Esophagus muscularis mucosa (tissue), 4 donors: ENCODE data around the gene RPAP3. TPM values are rescaled to one million over a fixed set of nuclear protein-coding genes. Genes with fewer than 3 reads are reported as not detected.

ENCODE experiments used
- DNase-seq: peaks from one replicate; pipeline ENCODE4 v3.0.0-alpha.2; 2017; ENCODE audit errors: extremely low spot score
- H3K27ac ChIP-seq, 4 donors: fragments of 200-600 bp; sonication (generic); replicated peaks in 1 of 4; 1 replicate in 3 of 4; 2 replicates in 1 of 4; pipeline ENCODE4 v1.5.1; 2016 to 2019; ENCODE audit warnings: mild to moderate bottlenecking in 1 of 4
- H3K27me3 ChIP-seq, 4 donors: fragments of 200-600 bp; sonication (generic); one replicate each; pipeline versions ENCODE4 v1.5.1 to v1.6.0; 2016 to 2019
- H3K36me3 ChIP-seq, 4 donors: fragments of 200-600 bp; sonication (generic); one replicate each; pipeline ENCODE4 v1.5.1; 2016 to 2019
- H3K4me1 ChIP-seq, 4 donors: fragments of 200-600 bp; sonication (generic); one replicate each; pipeline ENCODE4 v1.5.1; 2016 to 2019
- H3K4me3 ChIP-seq, 4 donors: fragments of 200-600 bp; sonication (generic); 1 replicate in 2 of 4; 2 replicates in 2 of 4; pipeline ENCODE4 v1.5.1; 2016 to 2019; ENCODE audit warnings: mild to moderate bottlenecking in 4 of 4, moderate library complexity in 1 of 4
- H3K9me3 ChIP-seq, 4 donors: fragments of 200-600 bp; sonication (generic); 1 replicate in 3 of 4; 2 replicates in 1 of 4; pipeline ENCODE4 v1.5.1; 2016 to 2019
- CTCF ChIP-seq, 3 experiments: fragments of 200-600 bp in 2 of 3; fragments of 450-650 bp in 1 of 3; sonication (generic) in 2 of 3; IDR thresholded peaks; one replicate each; pipeline ENCODE4 v1.5.1; 2017 to 2019; ENCODE audit warnings: antibody characterized with exemption in 3 of 3, mild to moderate bottlenecking in 2 of 3, moderate library complexity in 1 of 3
- EP300 ChIP-seq: sonication (generic); formaldehyde crosslinking; IDR thresholded peaks from one replicate; pipeline ENCODE4 v1.6.1; 2017; ENCODE audit warnings: antibody characterized with exemption
- POLR2A ChIP-seq: fragments of 450-650 bp; IDR thresholded peaks from one replicate; pipeline ENCODE4 v1.6.1; 2017; ENCODE audit warnings: antibody characterized with exemption, moderate library complexity, mild to moderate bottlenecking, low read depth
- POLR2AphosphoS5 ChIP-seq, 2 donors: sonication (generic); formaldehyde crosslinking; IDR thresholded peaks; one replicate each; pipeline ENCODE4 v1.6.1; 2017; ENCODE audit warnings: antibody characterized with exemption in 2 of 2
- WGBS: methylation state at CpG from one replicate; pipeline ENCODE4 v1.1.5; 2018; 5-methylcytosine and 5-hydroxymethylcytosine counted together
- intact Hi-C: fragments of 100-400 bp; cut with DNase I; formaldehyde crosslinking; loops from one replicate; pipeline ENCODE4 v1.15.1; 2023
- total RNA-seq, 4 donors: library from RNA; depleted of rRNA; stranded (reverse); fragments of >200 nt; gene quantifications; one replicate each; pipeline versions ENCODE4 v1.1.0 to v1.2.1, GENCODE V29; 2016

RPAP3 gene
- total RNA-seq, 4 donors from 2014 or later = 10.3 to 17.9 (median 13.5) TPM

GRCh38 chr12:47710278-47710677 is 4.4 kb upstream of the RPAP3 start:
- intact Hi-C loops = loop anchor here (10.0 kb wide), 1 partner anchor 255 kb away; the partner anchor contains the start of gene TMEM106C
- Histone ChIP-seq H3K4me3 (no peak overlapping the region), H3K4me1 (peaks cover 16 to 26% (median 23%) of the 10 kb centered on the region in 4 donors), H3K27ac (no peak overlapping the region), H3K27me3 (no peaks in the 10 kb centered on the region), H3K9me3 (no peaks in the 10 kb centered on the region), H3K36me3 (no peaks in the 10 kb centered on the region)
- TF ChIP-seq CTCF (IDR thresholded peaks at IDR 0.05) (no peak), POLR2A (no peak), EP300 (no peak), POLR2AphosphoS5 (IDR thresholded peaks at IDR 0.05) (no peak)
- peak; percentile 19 for DNase-seq

GRCh38 chr12:47709671-47710070 is 3.8 kb upstream of the RPAP3 start:
- Histone ChIP-seq H3K9me3 (no peaks in the 10 kb centered on the region), H3K4me1 (peaks cover 15 to 26% (median 22%) of the 10 kb centered on the region in 4 donors), H3K27me3 (no peaks in the 10 kb centered on the region), H3K4me3 (no peak overlapping the region), H3K36me3 (no peaks in the 10 kb centered on the region), H3K27ac (no peak overlapping the region)
- TF ChIP-seq CTCF (IDR thresholded peaks at IDR 0.05) = no peak
- no peak for TF ChIP-seq EP300
- no peak for TF ChIP-seq POLR2A
- TF ChIP-seq POLR2AphosphoS5 (IDR thresholded peaks at IDR 0.05) = no peak
- intact Hi-C loops = loop anchor here (10.0 kb wide), 1 partner anchor 255 kb away; the partner anchor contains the start of gene TMEM106C
- WGBS = 70% methylated on average over 2 of the region's 2 CpGs
- no peak for DNase-seq

GRCh38 chr12:47709237-47709636 is 3.4 kb upstream of the RPAP3 start:
- intact Hi-C loops = no loop called here
- Histone ChIP-seq H3K4me3 (no peak overlapping the region), H3K9me3 (no peaks in the 10 kb centered on the region), H3K36me3 (no peaks in the 10 kb centered on the region), H3K4me1 (peaks cover 13 to 26% (median 23%) of the 10 kb centered on the region in 4 donors), H3K27me3 (no peaks in the 10 kb centered on the region), H3K27ac (no peak overlapping the region)
- no peak for TF ChIP-seq EP300
- TF ChIP-seq POLR2A = no peak
- no peak for TF ChIP-seq CTCF (IDR thresholded peaks at IDR 0.05)
- TF ChIP-seq POLR2AphosphoS5 (IDR thresholded peaks at IDR 0.05) = no peak
- peak; percentile 64 for DNase-seq
- 87% methylated on average over 4 of the region's 4 CpGs for WGBS

GRCh38 chr12:47707905-47708543 is 2.2 kb upstream of the RPAP3 start:
- Histone ChIP-seq H3K4me3 (no peak overlapping the region), H3K4me1 (peaks cover 12 to 32% (median 28%) of the 10 kb centered on the region in 4 donors), H3K9me3 (no peaks in the 10 kb centered on the region), H3K36me3 (no peaks in the 10 kb centered on the region), H3K27me3 (no peaks in the 10 kb centered on the region), H3K27ac (no peak overlapping the region)
- intact Hi-C loops = no loop called here
- 48% methylated on average over 5 of the region's 5 CpGs for WGBS
- TF ChIP-seq POLR2A = no peak
- no peak for TF ChIP-seq CTCF (IDR thresholded peaks at IDR 0.05)
- TF ChIP-seq EP300 = no peak
- TF ChIP-seq POLR2AphosphoS5 (IDR thresholded peaks at IDR 0.05) = no peak
- peak; percentile 55 for DNase-seq

GRCh38 chr12:47707355-47707754 is 1.5 kb upstream of the RPAP3 start:
- H3K36me3 ChIP-seq = no peaks in the 10 kb centered on the region
- no peak overlapping the region for H3K27ac ChIP-seq
- H3K4me3 ChIP-seq = peak overlapping the region in 1 of 4 donors; percentile 95
- no peaks in the 10 kb centered on the region for H3K9me3 ChIP-seq
- H3K27me3 ChIP-seq = no peaks in the 10 kb centered on the region
- TF ChIP-seq CTCF (IDR thresholded peaks at IDR 0.05) = no peak
- no peak for TF ChIP-seq EP300
- TF ChIP-seq POLR2A = no peak
- no peak for TF ChIP-seq POLR2AphosphoS5 (IDR thresholded peaks at IDR 0.05)
- intact Hi-C loops = no loop called here
- H3K4me1 ChIP-seq = peaks cover 12 to 32% (median 28%) of the 10 kb centered on the region in 4 donors
- peak; percentile 17 for DNase-seq
